Mucosa of rectum (tissue), 2 donors: ENCODE measurements around the gene FGD5.

Experiments
- H3K27ac ChIP-seq, 2 donors: one replicate each; pipeline ENCODE4 v1.7.0; 2013; ENCODE audit warnings: inconsistent platforms in 2 of 2, low read depth in 2 of 2, low read length in 2 of 2
- H3K27me3 ChIP-seq, 2 donors: one replicate each; pipeline ENCODE4 v1.7.0; 2013; ENCODE audit warnings: low read length in 2 of 2; ENCODE audit not compliant: control insufficient read depth in 2 of 2, insufficient read depth in 2 of 2
- H3K36me3 ChIP-seq, 2 donors: one replicate each; pipeline ENCODE4 v1.7.0; 2013; ENCODE audit warnings: low read length in 2 of 2; ENCODE audit not compliant: control insufficient read depth in 2 of 2, insufficient read depth in 2 of 2
- H3K4me1 ChIP-seq, 2 donors: one replicate each; pipeline ENCODE4 v1.7.0; 2013; ENCODE audit warnings: low read length in 2 of 2, mild to moderate bottlenecking in 1 of 2; ENCODE audit not compliant: control insufficient read depth in 2 of 2, insufficient read depth in 2 of 2
- H3K4me3 ChIP-seq, 2 donors: one replicate each; pipeline ENCODE4 v1.7.0; 2013; ENCODE audit warnings: low read length in 2 of 2
- H3K9ac ChIP-seq, 2 donors: one replicate each; pipeline ENCODE4 v1.7.0; 2013; ENCODE audit warnings: low read length in 2 of 2, low read depth in 1 of 2, mild to moderate bottlenecking in 1 of 2
- H3K9me3 ChIP-seq, 2 donors: one replicate each; pipeline ENCODE4 v1.7.0; 2013; ENCODE audit warnings: low read length in 2 of 2; ENCODE audit not compliant: control insufficient read depth in 2 of 2
- donor health status: healthy.
- donor health status: Normal muscosa, but diverticular disease.

Gene FGD5

GRCh38 chr3:14788644-14789043, 30.1 kb upstream of the FGD5 start:
- no peaks in the 10 kb centered on the region for H3K9me3 ChIP-seq
- H3K9ac ChIP-seq, result no peak overlapping the region
- peaks cover 0 to 7% of the 10 kb centered on the region in 2 donors for H3K27me3 ChIP-seq
- H3K27ac ChIP-seq, result no peak overlapping the region
- no peaks in the 10 kb centered on the region for H3K4me1 ChIP-seq
- no peak overlapping the region for H3K4me3 ChIP-seq
- H3K36me3 ChIP-seq, result no peaks in the 10 kb centered on the region

GRCh38 chr3:14789221-14789620, 29.5 kb upstream of the FGD5 start:
- H3K4me3 ChIP-seq, result no peak overlapping the region
- H3K36me3 ChIP-seq, result no peaks in the 10 kb centered on the region
- H3K9ac ChIP-seq, result no peak overlapping the region
- peaks cover 0 to 7% of the 10 kb centered on the region in 2 donors for H3K27me3 ChIP-seq
- no peaks in the 10 kb centered on the region for H3K9me3 ChIP-seq
- no peak overlapping the region for H3K27ac ChIP-seq
- H3K4me1 ChIP-seq, result no peaks in the 10 kb centered on the region

GRCh38 chr3:14789640-14790285, 29.0 kb upstream of the FGD5 start:
- Histone ChIP-seq H3K9ac (no peak overlapping the region), H3K4me3 (no peak overlapping the region), H3K4me1 (no peaks in the 10 kb centered on the region), H3K36me3 (no peaks in the 10 kb centered on the region), H3K27ac (no peak overlapping the region), H3K9me3 (no peaks in the 10 kb centered on the region), H3K27me3 (peaks cover 0 to 7% of the 10 kb centered on the region in 2 donors)

GRCh38 chr3:14791343-14791945, 27.3 kb upstream of the FGD5 start:
- no peak overlapping the region for H3K4me3 ChIP-seq
- no peak overlapping the region for H3K9ac ChIP-seq

GRCh38 chr3:14792691-14793121, 26.1 kb upstream of the FGD5 start:
- Histone ChIP-seq H3K4me1 (no peaks in the 10 kb centered on the region), H3K9ac (no peak overlapping the region), H3K27me3 (peaks cover 0 to 7% of the 10 kb centered on the region in 2 donors), H3K9me3 (no peaks in the 10 kb centered on the region), H3K36me3 (no peaks in the 10 kb centered on the region), H3K27ac (no peak overlapping the region), H3K4me3 (no peak overlapping the region)

More at GRCh38 chr3:14791343-14791945, 27.3 kb upstream of the FGD5 start:
- H3K4me1 ChIP-seq, result no peaks in the 10 kb centered on the region
- no peaks in the 10 kb centered on the region for H3K9me3 ChIP-seq
- no peak overlapping the region for H3K27ac ChIP-seq
- H3K27me3 ChIP-seq, result peaks cover 0 to 7% of the 10 kb centered on the region in 2 donors
- H3K36me3 ChIP-seq, result no peaks in the 10 kb centered on the region

- Histone ChIP-seq H3K9ac (no peak overlapping the region), H3K4me1 (no peaks in the 10 kb centered on the region), H3K27ac (no peak overlapping the region), H3K9me3 (no peaks in the 10 kb centered on the region), H3K36me3 (no peaks in the 10 kb centered on the region), H3K4me3 (no peak overlapping the region), H3K27me3 (peaks cover 0 to 7% of the 10 kb centered on the region in 2 donors)
Measured at GRCh38 chr3:14793126-14793857, 25.5 kb upstream of the FGD5 start.

GRCh38 chr3:14793858-14794234, 24.9 kb upstream of the FGD5 start:
- Histone ChIP-seq H3K9ac (no peak overlapping the region), H3K9me3 (no peaks in the 10 kb centered on the region), H3K36me3 (no peaks in the 10 kb centered on the region), H3K4me1 (no peaks in the 10 kb centered on the region), H3K27ac (no peak overlapping the region), H3K4me3 (no peak overlapping the region), H3K27me3 (peaks cover 0 to 7% of the 10 kb centered on the region in 2 donors)

- peaks cover 0 to 7% of the 10 kb centered on the region in 2 donors for H3K27me3 ChIP-seq
- no peaks in the 10 kb centered on the region for H3K4me1 ChIP-seq
- no peaks in the 10 kb centered on the region for H3K36me3 ChIP-seq
- H3K9me3 ChIP-seq, result no peaks in the 10 kb centered on the region
- H3K9ac ChIP-seq, result no peak overlapping the region
- H3K4me3 ChIP-seq, result no peak overlapping the region
- H3K27ac ChIP-seq, result no peak overlapping the region
Measured at GRCh38 chr3:14794435-14794834, 24.3 kb upstream of the FGD5 start.

GRCh38 chr3:14795996-14796395, 22.8 kb upstream of the FGD5 start:
- Histone ChIP-seq H3K4me3 (no peak overlapping the region), H3K9ac (no peak overlapping the region), H3K4me1 (no peaks in the 10 kb centered on the region)

GRCh38 chr3:14796403-14797077, 22.2 kb upstream of the FGD5 start:
- H3K36me3 ChIP-seq, result no peaks in the 10 kb centered on the region
- H3K9me3 ChIP-seq, result no peaks in the 10 kb centered on the region
- no peak overlapping the region for H3K9ac ChIP-seq
- H3K4me3 ChIP-seq, result no peak overlapping the region
- H3K4me1 ChIP-seq, result no peaks in the 10 kb centered on the region
- H3K27me3 ChIP-seq, result no peaks in the 10 kb centered on the region
- no peak overlapping the region for H3K27ac ChIP-seq

More at GRCh38 chr3:14795996-14796395, 22.8 kb upstream of the FGD5 start:
- H3K9me3 ChIP-seq, result no peaks in the 10 kb centered on the region
- H3K36me3 ChIP-seq, result no peaks in the 10 kb centered on the region
- H3K27me3 ChIP-seq, result peaks cover 0 to 2% of the 10 kb centered on the region in 2 donors
- H3K27ac ChIP-seq, result no peak overlapping the region
